KG1 (cell line): ENCODE measurements around the gene CLEC16A.

Source experiments
- DNase-seq: peaks from one replicate; lab custom pipeline; 2025; lab: John Stamatoyannopoulos, UW

CLEC16A gene

DNA sequence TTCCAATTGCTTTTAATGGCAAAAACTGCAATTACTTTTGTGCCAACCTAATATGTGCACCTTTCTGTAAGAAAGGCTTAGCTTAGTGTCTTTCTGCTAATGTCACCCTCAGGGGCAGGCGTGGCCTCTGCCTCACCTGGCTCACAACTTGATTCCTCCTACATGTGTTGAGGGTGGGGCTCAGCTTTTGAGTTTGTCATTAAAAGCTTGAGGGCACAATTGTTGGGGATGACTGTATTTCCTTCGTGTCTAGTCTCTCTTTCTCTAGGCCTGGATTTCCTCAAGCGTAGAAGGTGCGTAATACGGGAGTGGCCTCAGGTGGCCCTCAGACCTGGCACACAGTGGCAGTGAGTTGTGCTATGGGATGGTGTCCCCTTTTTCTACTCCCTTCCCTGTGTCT lies 94.4 kb downstream of the CLEC16A start:
- no peak for DNase-seq

DNA sequence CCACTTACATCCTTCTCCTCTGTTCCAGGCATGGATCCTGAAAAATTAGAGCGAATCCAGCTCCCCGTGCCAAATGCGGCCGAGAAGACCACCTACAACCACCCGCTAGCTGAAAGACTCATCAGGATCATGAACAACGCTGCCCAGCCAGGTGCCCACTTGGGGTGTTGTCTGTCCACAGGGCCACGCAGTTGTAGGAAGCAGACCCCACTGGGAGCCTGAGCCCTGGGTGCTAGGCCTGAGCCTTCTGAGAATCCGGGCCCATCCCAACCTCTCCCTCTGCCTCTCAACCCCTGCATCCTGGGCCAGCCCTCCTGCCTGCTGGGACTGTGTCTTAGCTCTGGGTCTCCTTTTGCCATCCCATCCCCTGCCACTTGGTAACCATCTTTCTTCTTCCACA lies 95.4 kb downstream of the CLEC16A start:
- DNase-seq = no peak

DNA sequence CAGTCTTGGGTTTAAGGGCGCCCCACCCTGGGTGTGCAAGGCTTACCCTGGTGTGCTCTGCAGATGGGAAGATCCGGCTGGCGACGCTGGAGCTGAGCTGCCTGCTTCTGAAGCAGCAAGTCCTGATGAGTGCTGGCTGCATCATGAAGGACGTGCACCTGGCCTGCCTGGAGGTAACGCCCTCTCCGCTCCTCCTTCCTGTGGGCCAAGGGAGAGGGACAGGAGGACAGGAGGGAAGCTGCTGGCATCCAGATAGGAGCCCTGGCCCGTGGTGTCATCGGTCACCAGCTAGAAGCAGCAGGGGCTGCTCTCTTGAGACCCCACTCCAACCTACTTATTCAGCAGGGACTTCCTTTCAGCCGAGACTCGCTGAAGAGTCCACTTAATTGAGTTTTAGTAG lies 97.8 kb downstream of the CLEC16A start:
- no peak for DNase-seq

DNA sequence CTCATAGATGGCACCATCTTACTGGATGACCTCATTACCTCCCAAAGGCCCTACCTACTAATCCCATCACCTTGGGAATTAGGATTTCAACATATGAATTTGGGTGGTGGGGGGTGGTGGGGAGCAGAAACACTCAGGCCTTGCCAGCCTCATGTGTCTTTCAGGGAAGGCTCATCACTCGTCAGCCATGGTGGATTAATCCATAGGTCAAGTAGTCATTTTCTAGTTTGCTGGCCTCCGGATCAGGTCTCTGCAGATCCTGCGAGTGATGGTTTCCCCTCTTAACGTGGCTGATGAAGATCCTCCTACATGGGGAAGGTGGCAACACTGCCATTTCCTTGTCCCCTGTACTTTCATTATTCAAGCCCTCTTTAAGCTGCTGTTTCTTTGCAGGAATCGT lies 101.1 kb downstream of the CLEC16A start:
- DNase-seq = no peak

DNA sequence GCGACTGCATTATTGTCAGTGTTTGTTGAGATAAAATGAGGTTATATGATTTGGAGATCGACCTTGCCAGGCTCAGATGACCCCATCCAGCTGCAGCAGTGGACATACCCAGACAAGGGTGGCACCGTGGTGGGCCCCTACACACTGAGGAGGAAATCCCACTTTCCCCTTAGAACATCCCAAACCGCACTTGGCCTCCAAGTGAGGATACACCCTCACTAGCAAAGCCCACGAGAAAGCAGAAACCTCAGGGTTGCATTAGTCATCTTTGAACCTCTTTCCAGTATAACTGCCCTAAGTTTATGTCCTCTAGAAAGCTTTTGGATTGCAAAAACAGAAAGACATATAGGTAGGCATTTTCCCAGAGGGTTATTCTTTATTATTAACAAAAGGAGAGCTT lies 101.5 kb downstream of the CLEC16A start:
- no peak for DNase-seq

DNA sequence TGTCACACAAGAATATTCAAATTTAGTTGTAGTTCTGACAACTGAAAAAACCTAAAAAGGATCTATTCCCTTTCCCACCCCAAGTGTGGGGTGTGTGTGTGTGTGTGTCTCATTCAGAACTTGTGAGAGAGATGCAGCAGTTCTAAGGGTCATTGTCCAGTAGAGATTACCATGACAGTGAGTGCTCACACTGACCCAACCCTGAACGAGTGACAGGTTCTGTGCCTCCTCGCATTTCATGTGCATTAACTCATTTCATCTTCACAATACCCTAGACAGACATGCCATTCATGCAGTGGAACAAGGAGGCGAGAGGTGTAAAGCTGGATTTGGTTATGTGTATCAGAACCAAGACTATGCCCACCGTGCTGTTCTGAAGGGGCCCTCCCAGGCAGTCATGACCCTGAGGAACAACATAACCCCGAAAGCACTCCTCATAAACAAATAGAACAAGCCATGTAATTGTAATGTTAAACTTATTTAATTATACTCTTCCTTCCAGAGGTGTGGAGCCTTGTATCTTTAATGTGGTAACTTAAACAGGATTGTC lies 102.1 kb downstream of the CLEC16A start:
- DNase-seq = no peak

DNA sequence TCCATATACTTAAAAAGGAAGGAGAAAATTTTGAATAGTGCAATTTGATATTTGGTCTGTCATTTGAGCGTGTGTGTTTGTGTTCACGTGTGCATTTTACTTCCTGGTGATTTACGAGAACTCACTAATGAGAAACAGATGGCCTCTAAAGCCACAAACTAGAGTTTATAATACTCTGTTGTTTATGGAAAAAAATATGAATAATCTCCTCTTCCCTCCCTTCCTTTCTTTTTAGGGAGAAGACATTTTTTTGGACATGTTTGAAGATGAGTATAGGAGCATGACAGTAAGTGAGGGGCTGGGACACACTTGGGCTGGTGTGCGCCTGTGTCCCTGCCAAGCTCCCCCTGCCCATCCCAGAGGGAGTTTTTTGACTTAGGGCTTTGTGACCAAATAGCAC lies 102.7 kb downstream of the CLEC16A start:
- no peak for DNase-seq

DNA sequence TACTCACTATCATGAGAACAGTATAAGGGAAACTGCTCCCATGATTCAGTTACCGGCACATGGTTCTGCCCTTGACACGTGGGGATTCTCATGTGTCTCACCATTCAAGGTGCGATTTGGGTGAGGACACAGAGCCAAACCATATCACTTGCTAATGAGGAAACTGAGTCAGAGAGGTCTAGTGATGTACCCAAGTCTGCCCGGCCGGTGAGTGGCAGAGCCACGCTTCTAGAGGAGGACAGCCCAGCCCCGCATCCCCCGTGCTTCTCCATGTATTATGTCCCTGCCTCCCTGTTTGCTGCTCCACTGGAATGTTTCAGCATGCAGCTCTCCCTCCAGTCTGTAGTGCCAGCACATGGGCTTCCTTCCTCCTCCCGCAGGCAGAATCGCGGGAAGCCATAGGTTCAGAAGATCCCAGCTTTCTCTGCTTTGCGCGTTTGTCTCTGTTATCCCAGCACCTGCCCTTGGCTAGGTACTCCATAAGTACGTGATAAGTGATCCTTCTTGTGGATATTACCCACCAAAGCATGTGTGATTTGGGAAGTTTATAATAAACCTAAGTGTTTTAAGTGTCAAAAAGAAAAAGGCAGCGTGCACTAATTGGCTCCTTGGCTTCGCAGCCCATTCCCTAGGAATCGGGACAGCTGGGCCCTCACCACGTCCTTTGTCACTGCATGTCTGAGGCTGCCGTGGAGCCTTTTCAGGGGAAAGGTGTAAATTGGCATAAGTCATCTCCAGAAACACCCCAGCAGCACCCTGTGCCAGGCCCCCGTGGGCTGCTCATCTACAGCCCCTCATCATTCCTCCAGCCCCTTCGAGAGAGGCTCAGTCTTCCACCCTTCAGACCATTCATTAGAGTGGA lies 103.8 kb downstream of the CLEC16A start:
- DNase-seq = no peak

DNA sequence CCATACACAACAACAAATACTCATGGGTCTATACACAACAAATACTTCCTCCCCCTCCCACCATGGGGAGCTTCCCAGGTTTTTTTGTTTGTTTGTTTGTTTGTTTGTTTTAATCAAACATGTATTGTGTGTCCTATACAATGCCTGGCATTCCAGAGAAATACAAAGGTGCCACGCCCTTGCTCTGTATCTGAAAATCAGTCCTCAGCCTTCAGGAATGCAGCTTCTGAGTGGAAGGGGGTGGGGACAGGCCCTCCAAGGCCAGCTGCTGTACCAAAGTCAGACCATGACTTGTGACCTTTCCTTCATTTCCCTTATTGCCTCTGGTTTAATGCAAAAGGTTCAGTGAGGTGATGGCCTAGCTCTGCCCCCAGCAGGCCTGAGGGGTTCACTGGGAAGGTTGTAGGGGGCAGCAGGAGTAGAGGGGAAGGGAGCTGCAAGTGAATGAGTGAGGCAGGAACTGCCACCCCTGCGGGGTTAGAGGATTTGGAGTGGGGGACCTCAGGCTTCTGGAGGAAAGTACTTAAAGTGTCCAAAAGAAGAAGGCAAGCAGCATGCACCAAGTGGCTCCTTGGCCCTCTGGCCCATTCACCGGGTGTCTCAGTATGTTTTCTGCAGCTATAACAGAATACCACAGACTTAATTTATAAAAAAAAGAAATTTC lies 105.2 kb downstream of the CLEC16A start:
- DNase-seq = no peak

DNA sequence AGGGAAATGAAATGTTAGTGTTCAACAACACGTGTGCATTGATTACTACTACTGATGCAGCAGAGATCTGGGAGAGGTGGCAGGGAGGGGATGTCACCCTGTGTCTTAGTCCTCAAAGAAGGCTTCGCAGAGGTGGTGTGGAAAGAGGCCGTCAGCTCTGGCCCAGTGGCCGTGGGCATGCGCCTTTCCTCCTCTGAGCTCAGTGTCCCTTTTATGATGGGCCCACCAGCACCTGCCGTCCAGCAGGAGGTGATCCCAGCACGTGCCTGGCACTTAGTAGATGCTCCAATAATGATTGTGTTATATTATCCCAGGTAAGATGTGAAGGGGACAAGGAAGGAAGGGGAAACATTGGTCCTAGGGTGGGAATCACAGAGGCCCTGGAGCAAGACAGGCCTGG lies 106.2 kb downstream of the CLEC16A start:
- DNase-seq = no peak

DNA sequence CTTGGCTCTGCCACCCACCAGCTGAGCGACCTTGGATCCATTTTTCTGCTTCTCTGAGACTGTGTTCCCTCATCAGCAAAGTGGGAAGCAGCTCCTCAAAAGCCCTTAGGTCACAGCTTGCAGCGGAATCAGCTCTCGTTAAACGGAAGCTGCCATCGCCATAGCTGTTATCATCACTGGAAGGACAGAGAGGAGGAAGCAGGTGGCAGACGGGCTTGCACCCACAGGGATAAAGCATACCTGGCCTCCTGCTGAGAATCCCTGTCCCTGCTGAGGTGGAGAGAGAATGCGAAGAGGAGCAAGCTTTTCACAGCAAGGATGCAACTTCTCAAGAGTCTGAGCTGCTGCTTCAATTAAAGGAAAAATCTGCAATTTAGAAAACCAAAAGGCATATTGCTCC lies 106.6 kb downstream of the CLEC16A start:
- DNase-seq = no peak

DNA sequence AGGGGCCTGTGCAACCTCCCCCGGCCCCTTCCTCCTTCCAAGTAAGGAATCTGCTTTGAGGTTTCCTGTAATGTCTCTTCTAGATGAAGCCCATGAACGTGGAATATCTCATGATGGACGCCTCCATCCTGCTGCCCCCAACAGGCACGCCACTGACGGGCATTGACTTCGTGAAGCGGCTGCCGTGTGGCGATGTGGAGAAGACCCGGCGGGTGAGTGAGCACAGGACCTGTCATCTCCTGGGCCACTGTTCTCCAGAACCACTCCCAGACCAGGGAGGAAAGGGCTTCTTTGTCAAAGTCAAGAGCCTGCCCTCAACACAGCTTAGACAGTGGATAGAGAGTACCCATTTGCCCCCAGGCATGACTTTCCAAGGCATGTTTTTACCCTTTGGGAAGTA lies 107.1 kb downstream of the CLEC16A start:
- DNase-seq = no peak

DNA sequence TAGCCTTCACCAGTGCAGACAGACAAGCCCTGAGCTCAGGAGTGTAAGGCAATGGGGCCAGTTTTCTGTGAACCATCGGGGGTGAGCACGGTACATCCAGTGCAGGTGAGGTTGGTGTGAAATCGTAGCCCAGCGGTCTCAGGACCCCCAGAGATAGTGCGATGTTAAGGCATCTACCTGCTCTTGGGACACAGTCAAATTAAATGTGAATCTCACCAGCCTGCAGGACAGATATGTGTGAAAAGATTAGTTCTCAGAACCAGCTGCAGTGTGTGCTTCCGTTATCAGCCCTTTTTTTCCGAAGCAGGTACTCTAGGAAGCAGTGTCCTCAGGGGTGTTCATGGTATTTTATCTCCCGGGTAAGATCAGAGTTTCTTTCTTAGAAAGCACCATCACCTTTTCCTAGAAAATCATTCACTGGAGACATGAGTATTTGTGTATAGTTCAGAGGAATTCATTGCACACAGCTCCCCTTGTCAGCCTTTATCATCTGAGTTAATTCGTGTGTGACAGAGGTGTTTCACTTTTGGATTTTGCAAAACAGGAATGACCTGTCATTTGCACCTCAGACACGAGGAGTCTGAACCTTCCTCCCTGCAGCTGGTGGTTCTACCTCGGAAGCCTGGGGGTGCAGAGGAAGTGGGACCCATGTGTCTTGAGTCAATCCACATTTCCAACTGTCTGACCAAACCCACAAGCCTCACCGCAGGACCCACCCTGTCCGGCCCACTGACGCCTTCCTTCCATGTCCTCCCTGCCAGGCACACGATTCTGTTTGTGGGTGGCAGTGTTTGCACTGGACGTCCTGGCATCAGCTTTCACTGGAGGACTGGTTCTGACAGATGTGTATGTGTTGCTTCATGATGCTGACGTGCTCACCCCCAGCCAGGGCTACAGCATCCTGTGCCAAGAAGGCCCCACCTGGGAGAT lies 107.8 kb downstream of the CLEC16A start:
- peak; percentile 56 for DNase-seq

DNA sequence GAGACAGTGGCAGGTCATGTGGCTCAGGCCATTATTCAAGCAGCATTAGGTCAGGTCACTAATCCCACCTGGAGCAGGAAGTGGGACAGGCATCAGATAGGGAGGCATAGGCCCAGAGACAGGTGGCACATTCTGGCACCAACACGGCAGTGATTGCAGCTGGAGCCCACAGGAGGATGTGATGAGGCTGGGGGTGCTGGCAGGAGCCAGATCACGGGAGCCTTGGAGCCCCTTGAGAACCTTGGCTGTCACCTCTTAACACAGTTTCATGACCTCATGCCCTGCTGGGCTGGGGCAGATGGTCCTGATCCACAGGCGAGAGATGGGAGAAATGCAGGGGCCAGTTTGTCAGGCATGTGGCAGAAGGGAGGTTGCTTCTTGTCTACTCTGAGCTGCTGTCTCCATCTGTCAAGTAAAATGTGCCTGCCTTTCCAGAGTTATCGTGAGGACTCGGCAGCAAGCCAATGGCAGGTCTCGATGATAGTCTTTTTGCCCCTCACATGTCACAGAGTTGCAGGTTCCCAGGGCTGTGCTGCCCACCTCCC lies 109.6 kb downstream of the CLEC16A start:
- DNase-seq = no peak

DNA sequence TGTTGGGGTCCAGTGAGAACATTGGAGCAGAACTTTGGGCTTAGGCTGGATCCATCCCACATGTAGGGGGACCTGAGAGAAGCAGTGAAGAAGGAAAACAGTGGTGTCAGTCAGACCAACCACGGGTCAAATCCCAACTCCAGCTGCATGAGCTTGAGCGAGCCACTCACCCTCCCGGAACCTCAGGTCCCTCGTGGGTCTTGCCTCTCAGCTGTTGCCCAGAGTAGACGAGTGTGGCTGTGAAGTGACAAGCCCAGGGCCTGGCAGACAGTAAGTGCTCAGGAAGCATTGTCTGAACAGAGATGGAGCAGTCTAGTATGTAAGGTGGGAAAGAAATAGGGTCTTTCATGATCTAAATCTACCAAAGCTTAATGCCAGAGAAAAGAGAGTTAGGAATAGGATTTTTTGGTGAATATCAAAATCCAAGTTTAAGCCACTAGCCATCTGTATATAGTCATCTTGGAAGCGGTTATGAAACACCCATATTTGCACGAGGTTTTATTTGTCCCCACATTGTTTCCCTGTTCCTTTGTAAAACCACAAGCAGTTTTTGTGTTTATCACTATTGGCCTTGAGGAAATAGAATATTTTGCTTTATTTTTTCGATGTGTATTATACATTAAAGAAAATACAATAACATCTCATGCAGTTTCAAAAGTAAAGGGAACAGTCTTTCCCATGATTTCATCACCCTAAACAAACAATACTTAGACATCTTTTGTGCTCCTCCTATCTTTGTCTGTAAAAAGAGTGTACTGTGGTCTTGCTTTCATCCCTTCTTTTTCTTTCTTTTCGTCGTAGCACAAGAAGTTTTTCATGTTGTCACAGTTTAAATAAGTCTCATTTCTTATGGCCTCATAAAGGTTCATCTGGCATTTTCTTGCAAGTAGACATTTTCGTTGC lies 112.0 kb downstream of the CLEC16A start:
- no peak for DNase-seq

DNA sequence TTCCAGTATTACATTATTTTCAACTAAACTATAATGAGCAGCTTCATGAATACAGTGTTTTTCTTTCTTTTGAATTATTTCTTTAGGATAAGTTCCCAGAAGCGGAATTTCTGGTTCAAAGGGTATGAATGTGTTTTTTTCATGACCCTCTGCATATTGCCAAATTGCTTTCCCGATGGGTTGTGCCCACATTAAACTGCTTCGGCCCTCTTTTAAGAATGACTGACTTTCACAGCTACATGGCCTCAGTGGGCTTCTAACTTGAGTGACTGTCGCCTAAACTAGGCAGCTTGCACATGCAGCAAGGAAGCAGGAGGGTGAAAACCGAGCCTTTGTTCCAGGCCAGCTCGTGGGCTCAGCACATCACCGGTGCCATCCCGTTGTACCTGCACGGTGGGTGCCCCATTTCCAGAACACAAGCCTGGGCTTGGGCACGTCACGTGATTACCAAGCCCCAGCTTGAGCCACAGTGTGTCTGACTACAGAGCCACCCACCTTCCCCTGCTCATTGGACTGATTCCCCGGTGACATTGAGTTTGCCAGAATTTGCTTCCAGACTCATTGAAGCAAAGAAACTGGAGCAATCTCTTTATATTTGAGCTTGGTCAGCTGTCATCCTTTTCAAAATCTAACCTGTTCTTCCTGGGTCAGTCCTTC lies 112.8 kb downstream of the CLEC16A start:
- DNase-seq = no peak

DNA sequence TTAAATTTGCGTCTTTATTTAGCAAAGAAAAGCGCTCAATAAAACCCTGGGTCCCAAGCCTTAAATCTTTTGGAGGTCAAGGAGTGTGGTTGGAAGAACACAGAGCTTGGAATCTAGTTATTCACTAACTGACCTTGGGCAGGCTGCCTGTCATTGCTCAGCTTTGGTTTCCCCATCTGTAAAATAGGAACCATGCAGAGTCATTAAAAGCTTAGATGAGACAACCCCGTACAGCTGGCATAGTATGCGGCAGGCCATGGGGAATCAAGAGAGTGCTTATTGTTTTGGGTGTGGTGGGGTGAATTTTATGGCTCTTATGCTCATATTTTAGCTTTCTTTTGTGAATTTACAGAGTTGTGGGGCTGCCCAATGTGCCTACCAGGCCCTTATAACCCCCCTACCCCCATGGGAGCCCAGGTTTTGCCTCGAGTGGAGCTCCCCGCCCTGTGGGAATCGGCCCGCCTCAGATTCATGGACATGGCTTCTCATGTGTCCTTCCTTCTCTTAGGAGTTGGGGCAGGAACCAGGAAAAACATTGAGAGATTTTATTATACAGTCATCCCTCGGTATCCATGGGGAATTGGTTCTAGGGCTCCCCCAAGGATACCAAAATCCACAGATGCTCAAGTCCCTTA lies 113.5 kb downstream of the CLEC16A start:
- DNase-seq = no peak

DNA sequence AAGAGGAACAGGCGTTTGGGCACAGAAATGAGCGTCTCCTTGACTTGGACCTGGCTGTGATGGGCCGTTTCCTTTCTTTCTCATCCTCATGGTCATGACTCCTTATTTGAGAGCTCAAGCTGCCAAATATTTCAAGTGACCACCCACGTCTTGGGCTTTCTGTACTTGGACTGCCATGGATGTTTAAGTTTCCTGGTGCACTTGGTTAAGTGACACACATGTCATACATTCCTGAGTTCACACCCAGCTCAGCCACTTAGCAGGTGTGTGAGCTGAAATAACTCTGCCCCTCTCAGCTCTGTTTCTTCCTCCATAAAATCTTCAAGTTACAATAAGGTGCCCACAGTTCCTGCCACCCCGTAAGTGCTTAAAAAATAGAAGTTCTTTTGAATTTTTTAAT lies 114.5 kb downstream of the CLEC16A start:
- DNase-seq = no peak

DNA sequence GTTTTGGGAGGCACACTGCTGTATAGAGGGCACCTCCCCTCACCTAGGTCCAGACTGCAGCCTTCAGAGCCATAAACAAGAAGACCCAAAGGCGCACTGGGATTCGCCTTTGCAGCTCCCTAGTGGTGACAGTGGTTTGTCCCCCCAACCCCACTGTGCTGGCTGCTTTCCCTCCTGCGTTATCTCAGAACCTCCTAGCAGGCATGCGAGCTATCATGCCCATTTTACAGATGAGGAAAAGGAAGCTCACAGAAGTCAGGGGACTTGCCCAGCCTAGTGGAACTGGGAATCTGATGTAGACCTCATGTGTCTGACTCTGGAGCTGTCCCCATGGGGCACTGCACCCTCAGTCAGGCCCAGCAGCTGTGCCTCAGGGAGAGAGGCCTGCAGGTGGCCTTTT lies 115.2 kb downstream of the CLEC16A start:
- no peak for DNase-seq

DNA sequence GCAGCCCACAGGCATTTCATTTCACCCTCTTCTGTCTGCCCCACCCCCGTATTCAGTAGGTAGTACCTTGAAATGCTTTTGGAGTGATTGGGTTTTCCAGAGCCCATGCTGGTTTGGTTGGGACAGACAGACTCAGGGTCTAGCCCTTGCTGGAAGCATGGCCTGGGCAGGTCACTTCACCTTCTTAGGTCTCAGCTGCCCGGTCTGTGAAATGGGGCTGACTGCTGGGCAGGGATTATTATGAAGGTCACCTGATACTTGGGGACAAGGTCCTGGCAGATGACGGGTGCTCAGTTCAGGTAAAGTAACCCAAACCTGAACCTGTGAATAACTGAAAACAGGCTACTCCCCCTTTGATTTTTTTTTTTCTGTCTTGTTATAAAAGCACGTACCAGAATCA lies 116.0 kb downstream of the CLEC16A start:
- DNase-seq = no peak
